CD4-positive, alpha-beta T cell treated with Interleukin-17A for 1 hour (primary cell): ENCODE results near the gene ENDOU.

Experiments
- DNase-seq: peaks from one replicate; pipeline ENCODE4 v3.0.0-alpha.2; 2020

Gene ENDOU, protein sequence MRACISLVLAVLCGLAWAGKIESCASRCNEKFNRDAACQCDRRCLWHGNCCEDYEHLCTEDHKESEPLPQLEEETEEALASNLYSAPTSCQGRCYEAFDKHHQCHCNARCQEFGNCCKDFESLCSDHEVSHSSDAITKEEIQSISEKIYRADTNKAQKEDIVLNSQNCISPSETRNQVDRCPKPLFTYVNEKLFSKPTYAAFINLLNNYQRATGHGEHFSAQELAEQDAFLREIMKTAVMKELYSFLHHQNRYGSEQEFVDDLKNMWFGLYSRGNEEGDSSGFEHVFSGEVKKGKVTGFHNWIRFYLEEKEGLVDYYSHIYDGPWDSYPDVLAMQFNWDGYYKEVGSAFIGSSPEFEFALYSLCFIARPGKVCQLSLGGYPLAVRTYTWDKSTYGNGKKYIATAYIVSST

DNA sequence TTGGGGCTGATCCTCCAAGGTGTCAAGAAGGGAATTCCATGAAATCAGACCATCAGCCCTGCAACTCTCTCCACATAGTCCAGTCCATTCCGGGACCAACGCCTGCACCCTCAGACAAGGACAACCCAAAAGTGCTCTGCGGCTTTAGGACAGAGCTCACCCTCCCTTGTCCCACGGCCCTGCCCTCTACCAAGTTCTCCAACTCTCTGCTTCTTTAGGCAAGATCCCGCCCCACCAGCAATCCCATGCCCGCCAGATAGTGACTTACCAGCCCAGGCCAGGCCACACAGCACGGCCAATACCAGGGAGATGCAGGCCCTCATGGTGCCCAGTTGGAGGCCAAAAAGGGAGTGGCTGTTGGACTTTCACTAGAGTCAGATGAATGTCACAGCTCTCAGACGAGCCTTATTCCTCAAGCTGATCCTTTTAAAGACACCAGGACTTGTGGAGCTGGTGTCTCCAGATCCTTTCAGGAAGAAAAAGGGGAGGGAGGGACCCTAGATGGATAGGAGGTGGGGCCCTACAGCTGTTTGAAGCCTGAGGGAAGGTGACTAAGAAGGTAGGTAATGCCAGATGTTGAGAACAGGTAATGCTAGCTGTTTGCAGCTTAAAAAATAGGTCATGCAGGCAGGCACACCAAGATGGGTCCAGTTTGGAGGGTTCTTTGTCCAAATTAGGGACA is at the start of gene ENDOU:
TSS of gene ENDOU (minus strand) at position 400 of the 682 bp plus-strand sequence. CDS start at position 323, 77 bp downstream.
- DNase-seq: no peak

- DNase-seq: no peak
Measured at GRCh38 chr12:47774663-47775062, 49.4 kb upstream of the ENDOU start.

- DNase-seq: no peak
Measured at GRCh38 chr12:47773858-47774580, 48.7 kb upstream of the ENDOU start.

GRCh38 chr12:47773062-47773857 is 48.0 kb upstream of the ENDOU start, which contains the start of gene SLC48A1:
Gene SLC48A1 (plus strand): TSS chr12:47773238. CDS start chr12:47773305, 67 bp downstream.
- peak; percentile 74 for DNase-seq

GRCh38 chr12:47772738-47773061 is 47.4 kb upstream of the ENDOU start:
- no peak for DNase-seq

- no peak for DNase-seq
Measured at GRCh38 chr12:47772094-47772660, 46.9 kb upstream of the ENDOU start.

- DNase-seq: no peak
Measured at GRCh38 chr12:47771304-47771703, 46.0 kb upstream of the ENDOU start.

DNA sequence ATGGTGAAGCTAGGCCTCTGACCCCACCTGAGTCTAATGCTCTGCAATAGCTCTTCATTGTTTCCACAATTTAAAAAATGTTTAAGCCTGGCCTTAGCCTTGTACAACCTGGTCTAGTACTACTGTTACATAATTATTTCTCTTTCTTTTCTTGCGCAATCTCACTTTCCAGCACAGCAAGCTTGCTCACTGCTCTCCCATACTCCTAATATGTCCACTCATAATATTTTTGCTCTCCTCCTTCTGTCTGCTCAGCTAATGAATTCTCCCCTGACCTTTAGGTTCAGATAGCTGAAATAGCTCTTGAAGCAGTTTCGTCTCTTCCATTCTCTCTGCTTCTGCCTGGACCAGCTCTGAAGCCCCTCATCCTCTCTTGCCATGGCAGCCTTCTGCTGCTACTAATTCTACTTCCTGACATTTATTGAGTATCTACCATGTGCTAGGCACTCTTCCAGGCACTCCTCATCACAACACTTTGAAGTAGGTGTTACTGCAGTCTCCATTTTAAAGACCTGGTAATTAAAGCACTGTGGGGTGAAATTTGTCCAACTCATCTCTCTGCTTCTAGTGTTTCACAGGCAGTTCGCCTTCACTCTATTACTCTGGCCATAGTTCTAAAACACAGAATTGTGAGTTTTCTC is 44.9 kb upstream of the ENDOU start:
- DNase-seq: no peak

- DNase-seq: no peak
Measured at GRCh38 chr12:47769234-47770085, 44.2 kb upstream of the ENDOU start.

- no peak for DNase-seq
Measured at GRCh38 chr12:47768323-47768811, 43.1 kb upstream of the ENDOU start.

- peak; percentile 80 for DNase-seq
Measured at GRCh38 chr12:47767216-47767724, 42.0 kb upstream of the ENDOU start.

GRCh38 chr12:47766502-47767215 is 41.4 kb upstream of the ENDOU start:
- no peak for DNase-seq

- no peak for DNase-seq
Measured at GRCh38 chr12:47763481-47764346, 38.4 kb upstream of the ENDOU start.

DNA sequence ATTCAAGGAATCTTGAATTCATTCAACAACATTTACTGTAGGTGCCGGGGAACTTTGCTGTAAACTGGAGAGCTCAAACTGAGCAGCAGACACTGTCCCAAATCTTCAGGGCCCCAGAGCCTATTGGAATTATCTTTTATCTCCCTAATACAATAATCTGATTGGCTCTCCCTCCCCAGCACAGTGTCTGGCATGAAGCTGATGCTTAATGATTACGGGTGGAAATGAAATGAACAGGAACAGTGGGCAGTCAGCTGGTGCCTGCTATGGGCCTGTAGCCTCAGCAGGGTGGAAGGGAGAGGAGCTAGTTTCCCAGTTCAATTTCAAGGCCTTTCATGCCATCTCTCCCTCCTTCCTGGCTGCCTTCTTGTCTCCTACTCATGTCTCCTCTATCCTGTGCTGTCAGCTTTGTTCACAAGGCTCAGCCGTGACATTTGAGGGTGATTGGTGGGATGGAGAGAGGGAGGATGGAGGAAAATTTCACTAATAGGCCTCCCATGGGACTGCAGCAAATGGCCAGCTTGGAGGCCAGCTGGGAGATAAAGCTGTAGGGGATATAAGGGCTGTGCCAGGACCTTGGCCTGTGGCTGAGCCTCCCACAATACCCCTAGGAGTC is 37.7 kb upstream of the ENDOU start:
- no peak for DNase-seq

DNA sequence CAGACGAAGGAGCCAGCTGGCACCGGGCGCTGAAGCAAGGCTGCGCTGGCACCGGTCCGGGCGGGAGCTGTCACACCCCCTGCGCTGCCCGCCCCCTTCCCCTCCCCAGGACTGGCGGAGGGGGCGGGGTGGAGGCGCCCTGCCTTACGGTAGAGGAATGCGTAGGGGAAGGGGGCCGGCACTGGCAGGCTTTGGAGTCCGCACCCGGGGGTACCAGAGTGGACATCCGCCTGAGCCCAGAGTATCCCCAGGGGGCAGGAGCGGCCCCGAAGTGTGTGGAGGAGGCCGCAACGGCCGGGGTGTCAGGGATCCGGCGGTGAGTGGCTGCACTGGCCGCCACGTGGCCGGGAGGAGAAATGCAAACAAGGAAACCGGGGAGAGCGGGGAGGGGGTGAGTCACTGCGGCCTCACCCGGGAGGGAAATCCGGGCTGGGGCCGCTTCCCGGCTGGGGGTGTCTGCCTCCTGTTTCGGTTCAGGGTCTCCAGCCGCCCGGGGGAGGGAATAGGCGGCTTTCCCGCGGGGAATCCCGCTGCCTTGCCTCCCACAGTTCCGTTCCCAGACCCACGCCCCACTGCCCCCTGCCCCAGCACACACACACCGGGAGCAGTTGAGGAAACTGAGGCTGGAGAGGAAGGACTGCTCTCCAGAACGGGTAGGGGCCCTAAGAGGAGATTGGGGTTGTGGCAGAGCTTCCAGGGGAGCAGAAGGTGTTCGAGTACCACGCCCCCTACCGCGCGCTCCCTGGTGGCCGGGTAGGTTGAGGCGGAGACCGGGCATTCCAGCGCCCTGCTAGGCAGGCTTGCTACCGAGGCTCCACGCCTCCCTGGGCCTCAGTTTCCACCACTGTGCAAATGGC is 33.8 kb upstream of the ENDOU start, which contains the start of gene RAPGEF3:
TSS of gene RAPGEF3 (minus strand) at position 47 of the 857 bp plus-strand sequence. CDS start 324 bp downstream, outside the sequence.
- peak; percentile 65 for DNase-seq

GRCh38 chr12:47758584-47758833 is 33.2 kb upstream of the ENDOU start:
- no peak for DNase-seq

- DNase-seq: no peak
Measured at GRCh38 chr12:47757840-47758583, 32.7 kb upstream of the ENDOU start.
